Mononuclear cell (primary cell): Measurements from ENCODE around the gene NOL11. TPM values are rescaled to one million over a fixed set of nuclear protein-coding genes. Genes with fewer than 3 reads are reported as not detected.

Experiments used
- H3K27me3 ChIP-seq: 2 replicates; pipeline ENCODE4 v1.6.0; 2011; ENCODE audit warnings: low read length, control low read depth; ENCODE audit not compliant: insufficient read depth
- H3K4me1 ChIP-seq: 2 replicates; pipeline ENCODE4 v1.5.1; 2011; ENCODE audit warnings: mild to moderate bottlenecking, low read length, control low read depth; ENCODE audit not compliant: insufficient read depth
- H3K4me3 ChIP-seq: 2 replicates; pipeline ENCODE4 v1.5.1; 2011; ENCODE audit warnings: mild to moderate bottlenecking, low read length, moderate library complexity
- H3K9me3 ChIP-seq: 2 replicates; pipeline ENCODE4 v1.5.1; 2011; ENCODE audit warnings: low read depth, mild to moderate bottlenecking, control low read depth, low read length
- total RNA-seq: library from RNA; depleted of rRNA; stranded (reverse); fragments of >200 nt; gene quantifications from one replicate; pipeline ENCODE4 v1.2.3, GENCODE V29; 2012

NOL11 gene
- 76.5 TPM for total RNA-seq

DNA sequence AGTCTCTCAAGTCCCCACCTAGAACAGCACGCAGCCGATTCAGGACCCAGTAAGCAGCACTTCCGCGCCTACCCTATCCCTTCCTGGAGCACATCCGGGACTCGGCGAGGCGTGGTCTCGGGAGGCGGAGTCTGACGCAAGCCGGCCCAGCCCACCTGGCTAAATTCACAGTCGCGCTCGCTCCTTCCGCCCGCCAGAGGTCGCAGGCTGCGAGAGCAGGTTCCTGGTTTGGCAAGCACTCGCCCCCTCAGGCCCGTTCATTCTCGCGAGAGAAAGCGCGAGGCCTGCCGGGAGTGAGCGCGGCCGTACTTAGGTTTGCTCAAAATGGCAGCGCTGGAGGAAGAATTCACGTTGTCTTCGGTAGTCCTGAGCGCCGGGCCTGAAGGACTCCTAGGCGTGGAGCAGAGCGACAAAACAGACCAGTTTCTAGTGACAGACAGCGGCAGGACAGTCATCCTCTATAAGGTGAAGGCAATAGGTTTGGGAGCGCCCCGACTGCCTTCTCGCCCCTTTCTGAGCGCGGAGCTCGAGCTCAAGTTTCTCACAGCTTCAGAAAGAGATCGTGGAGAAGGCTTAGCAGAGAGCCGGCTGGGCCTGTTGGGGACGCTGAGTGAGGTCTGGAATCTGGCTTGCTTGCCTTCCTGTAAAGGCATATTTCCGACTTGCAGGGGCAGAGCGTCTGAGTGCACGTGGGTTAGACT lies at the start of gene NOL11:
TSS of gene NOL11 (plus strand) at position 313 of the 701 bp plus-strand sequence. CDS start at position 325, 12 bp downstream.
- H3K9me3 ChIP-seq = no peaks in the 10 kb centered on the region
- H3K4me3 ChIP-seq = peak within 1 kb of the TSS; percentile 92

DNA sequence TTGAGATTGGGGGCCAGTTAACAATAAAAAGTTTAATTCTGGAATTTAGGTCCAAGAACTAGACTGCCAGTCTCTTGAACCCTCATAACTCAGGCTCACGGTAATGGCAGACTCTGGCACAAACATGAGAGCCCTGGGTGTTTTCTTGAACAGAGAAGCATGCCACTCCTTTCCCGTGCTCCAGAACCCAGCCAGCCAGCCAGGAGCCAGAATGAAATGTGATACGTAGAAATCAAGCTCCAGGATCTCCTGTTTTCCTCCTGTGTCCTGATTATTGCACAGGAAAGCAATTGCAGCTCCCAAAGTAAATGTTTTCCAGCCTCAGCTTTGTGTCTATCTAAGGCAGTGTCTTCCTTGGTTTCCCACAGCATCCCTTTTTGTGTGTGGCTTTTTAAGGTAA lies 46.2 kb upstream of the NOL11 start:
- Histone ChIP-seq H3K9me3 (no peaks in the 10 kb centered on the region), H3K4me3 (no peak overlapping the region), H3K27me3 (no peaks in the 10 kb centered on the region), H3K4me1 (no peaks in the 10 kb centered on the region)

More for the DNA sequence above, at the start of gene NOL11:
- Histone ChIP-seq H3K27me3 (no peaks in the 10 kb centered on the region), H3K4me1 (peaks cover 21% of the 10 kb centered on the region)

DNA sequence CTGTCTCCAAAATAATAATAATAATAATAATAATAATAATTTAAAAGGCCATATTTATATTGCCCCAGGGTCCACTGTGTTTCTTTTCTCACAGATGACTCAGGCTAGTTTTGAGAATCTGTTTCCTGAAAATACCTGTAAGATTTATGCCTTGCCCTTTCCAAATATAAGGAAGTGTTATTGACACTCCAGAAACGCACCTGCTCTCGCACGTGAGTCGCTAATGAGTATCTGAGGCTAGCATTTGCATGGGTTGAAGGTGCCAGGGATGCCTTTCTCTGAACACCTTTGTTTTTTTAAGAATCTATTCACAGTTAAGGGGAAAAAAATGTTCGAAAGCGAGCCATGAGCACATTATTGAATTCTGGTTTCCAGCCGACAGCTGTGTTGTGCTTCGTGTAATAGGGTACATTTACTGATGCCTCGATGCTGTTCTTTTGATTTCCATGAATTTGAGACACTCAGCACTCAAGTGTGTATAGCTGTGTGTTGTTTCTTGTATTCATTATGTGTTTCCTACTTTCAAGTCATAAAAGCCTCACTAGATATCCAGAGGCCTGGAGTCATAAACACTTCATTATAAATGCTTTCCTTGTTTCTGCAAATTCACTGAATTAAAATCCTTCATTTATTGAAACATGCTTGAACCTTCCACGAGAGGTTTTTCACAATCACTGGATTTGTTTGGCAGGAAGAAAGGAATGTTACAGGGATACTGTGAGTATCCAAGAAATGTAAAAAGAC lies 45.0 kb upstream of the NOL11 start:
- H3K4me3 ChIP-seq = no peak overlapping the region
- H3K9me3 ChIP-seq = no peaks in the 10 kb centered on the region
- no peaks in the 10 kb centered on the region for H3K27me3 ChIP-seq
- H3K4me1 ChIP-seq = no peaks in the 10 kb centered on the region

DNA sequence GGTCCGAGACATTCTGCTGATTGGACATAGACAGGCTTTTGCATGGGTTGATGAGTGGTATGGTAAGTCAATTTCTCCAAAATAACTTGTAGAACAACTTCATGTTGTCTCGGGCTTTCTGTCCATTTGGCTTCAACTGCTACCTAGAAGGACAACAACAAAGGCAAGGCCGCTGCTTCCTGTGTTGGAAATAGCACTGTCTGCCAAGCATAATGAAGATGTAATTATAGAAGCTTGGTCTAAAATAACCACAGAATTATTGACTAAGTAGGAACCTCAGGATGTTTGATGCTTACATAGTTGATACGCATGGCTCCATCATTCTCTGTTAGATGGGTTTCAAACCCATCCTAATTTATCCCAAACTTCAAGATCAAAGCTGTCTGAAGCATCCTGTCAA lies 42.3 kb upstream of the NOL11 start:
- Histone ChIP-seq H3K4me3 (no peak overlapping the region), H3K4me1 (no peaks in the 10 kb centered on the region), H3K9me3 (no peaks in the 10 kb centered on the region), H3K27me3 (no peaks in the 10 kb centered on the region)

DNA sequence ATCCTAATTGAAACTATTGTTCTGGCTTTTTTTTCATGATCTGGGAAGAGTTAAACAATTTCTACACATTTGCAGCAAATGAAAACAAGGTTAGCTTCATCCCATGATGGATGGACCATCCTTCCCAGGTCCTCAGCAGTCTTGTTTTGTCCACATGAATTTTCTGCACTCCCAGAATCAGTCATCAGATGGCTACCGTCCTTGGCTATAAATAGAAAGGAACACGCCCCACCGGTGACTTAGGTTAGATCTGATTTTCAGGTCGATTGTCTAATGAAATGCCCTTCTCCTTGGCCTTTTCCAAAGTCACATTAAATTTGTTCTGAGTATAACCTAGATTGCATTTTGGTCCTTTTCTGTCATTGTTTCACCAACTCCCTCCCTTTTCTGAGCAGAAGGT lies 41.4 kb upstream of the NOL11 start:
- H3K4me1 ChIP-seq = no peaks in the 10 kb centered on the region
- H3K27me3 ChIP-seq = no peaks in the 10 kb centered on the region
- no peak overlapping the region for H3K4me3 ChIP-seq
- H3K9me3 ChIP-seq = no peaks in the 10 kb centered on the region

- Histone ChIP-seq H3K4me3 (no peak overlapping the region), H3K9me3 (no peaks in the 10 kb centered on the region), H3K4me1 (no peaks in the 10 kb centered on the region), H3K27me3 (no peaks in the 10 kb centered on the region)
These were observed 39.3 kb upstream of the NOL11 start for GRCh38 chr17:67678414-67678813.

GRCh38 chr17:67679225-67679624 lies 38.5 kb upstream of the NOL11 start:
- Histone ChIP-seq H3K4me3 (no peak overlapping the region), H3K27me3 (no peaks in the 10 kb centered on the region), H3K9me3 (no peaks in the 10 kb centered on the region), H3K4me1 (no peaks in the 10 kb centered on the region)

DNA sequence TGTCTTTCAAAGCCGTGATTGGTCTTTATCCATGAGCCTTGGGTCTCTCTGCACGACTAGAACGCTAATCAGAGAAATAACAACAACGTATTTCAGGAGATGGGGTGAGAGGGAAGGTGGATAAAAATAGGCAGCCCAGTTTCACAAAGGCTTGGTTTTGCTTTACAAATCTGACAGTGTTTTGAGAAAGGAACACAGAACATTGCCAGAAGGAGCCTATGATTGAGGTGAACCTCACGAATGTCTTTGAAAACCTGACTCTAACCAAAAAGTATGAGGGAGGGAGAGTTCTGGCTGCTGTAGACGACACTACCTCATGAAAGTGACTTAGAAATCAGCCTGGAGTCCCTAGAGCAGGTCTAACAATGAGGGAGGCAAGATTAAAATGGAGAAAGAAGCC lies 38.0 kb upstream of the NOL11 start:
- Histone ChIP-seq H3K9me3 (no peaks in the 10 kb centered on the region), H3K4me1 (no peaks in the 10 kb centered on the region), H3K4me3 (no peak overlapping the region), H3K27me3 (no peaks in the 10 kb centered on the region)

DNA sequence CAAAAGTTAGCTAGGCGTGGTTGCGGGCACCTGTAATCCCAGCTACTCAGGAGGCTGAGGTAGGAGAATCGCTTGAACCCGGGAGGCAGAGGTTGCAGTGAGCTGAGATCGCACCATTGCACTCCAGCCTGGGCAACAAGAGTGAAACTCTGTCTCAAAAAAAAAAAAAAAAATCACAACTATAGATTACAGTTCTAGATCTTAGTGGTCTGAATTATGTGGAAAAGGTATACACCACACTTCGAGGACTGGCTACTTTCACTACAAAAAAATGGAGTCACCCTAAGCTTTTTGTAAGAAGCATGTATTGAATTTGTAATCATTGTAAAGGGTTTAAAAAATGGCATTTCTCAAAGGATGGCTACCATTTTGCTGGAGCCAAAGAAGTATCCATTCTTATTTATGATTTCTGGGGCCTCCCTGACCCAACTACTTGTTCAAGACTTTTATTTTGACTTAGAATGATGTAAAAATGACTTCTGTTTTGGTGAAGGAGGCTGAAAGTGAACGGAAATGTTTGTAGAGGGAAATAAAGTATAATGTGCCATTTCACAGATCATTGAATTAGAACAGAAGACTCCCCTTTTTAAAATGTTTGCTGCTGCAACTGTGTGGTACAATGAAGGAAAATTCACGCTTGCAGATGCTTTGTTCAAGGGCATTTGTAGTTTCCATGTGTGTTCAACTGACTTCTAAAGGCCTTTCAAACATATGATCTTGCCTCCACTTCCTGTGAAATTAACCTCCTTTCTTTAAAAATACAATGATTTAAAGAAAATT lies 37.1 kb upstream of the NOL11 start:
- H3K27me3 ChIP-seq = no peaks in the 10 kb centered on the region
- H3K4me1 ChIP-seq = no peaks in the 10 kb centered on the region
- no peaks in the 10 kb centered on the region for H3K9me3 ChIP-seq
- no peak overlapping the region for H3K4me3 ChIP-seq

DNA sequence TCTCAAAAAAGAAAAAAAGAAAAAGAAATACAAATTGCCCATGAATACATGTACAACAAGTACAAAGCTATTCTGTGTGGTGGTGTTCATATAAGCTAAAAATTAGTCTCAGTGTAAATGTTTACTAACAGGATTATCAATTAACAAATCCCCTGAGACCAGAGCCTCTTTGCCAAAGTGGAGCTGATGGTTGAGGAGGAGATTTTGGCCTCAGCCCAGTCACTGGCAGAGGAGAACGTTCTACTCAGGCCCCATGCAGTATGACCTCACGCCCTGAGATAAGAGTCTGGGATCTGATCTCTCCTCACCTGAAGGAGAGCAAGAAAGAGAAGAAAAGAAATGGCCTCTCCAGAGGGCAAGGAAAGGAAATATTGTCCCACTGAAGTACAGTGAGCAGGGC lies 35.5 kb upstream of the NOL11 start:
- Histone ChIP-seq H3K27me3 (no peaks in the 10 kb centered on the region), H3K9me3 (no peaks in the 10 kb centered on the region)

DNA sequence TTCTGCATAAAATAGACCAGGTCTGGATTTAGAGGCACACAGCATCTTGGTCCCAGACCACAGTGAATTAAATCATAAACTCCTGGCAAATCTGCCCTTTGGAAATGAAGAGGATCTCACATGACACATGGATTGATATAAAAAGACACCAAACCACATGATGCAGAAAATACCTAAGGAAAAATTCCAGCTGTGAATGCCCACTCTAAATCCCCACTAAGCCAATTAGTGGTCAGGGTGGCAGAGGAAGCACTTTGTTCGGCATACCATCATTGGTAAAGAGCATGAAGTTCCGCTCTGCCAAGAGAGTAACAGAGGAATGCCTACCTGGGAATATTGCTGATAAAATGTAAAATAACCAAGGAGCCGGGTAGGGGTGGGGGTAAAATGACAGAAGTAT lies 32.4 kb upstream of the NOL11 start:
- no peaks in the 10 kb centered on the region for H3K9me3 ChIP-seq
- no peak overlapping the region for H3K4me3 ChIP-seq
- no peaks in the 10 kb centered on the region for H3K27me3 ChIP-seq
- H3K4me1 ChIP-seq = no peaks in the 10 kb centered on the region

More for the DNA sequence above, 35.5 kb upstream of the NOL11 start:
- H3K4me3 ChIP-seq = no peak overlapping the region
- H3K4me1 ChIP-seq = no peaks in the 10 kb centered on the region

DNA sequence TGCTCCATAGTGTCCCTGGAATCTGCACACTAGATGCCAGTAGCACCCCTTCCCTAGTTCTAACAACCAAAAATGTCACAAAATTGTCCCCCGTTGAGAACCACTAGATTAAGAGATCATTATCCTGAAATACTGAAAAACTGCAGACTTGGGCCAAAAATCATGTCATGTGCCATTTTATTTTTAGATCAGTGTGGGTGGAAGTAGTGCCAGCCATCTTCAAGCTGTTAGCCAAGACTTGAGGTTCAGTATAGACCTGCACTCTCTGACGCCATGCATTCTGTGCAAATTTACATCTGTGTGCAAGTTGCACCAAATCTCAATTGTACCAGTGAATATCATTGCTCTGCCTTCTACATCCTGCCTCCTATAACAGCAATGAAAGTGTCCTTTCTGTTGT lies 31.5 kb upstream of the NOL11 start:
- no peak overlapping the region for H3K4me3 ChIP-seq
- no peaks in the 10 kb centered on the region for H3K27me3 ChIP-seq
- no peaks in the 10 kb centered on the region for H3K4me1 ChIP-seq
- H3K9me3 ChIP-seq = no peaks in the 10 kb centered on the region

DNA sequence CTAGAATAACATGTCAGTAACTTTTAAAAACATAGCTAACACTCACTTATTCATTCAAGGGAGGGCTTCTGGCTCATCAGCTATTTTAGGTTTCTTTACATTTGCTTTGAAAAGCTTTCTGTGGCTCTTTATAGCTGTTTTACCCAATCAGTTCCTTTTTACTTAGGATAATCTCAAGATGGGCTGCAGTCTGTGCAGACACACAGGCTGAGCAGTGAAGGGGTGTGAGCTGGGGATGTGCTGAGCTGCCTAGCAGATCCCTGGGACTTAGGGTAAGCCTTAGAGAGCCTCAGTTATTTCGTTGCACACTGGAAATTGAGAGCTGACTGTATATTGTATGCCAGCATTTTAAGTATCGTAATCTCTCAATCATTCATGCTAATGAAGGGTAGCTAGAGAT lies 30.2 kb upstream of the NOL11 start:
- no peaks in the 10 kb centered on the region for H3K27me3 ChIP-seq
- H3K4me3 ChIP-seq = no peak overlapping the region
- no peaks in the 10 kb centered on the region for H3K9me3 ChIP-seq

GRCh38 chr17:67689534-67690177 lies 28.1 kb upstream of the NOL11 start:
- H3K4me3 ChIP-seq = no peak overlapping the region
- no peaks in the 10 kb centered on the region for H3K4me1 ChIP-seq
- no peaks in the 10 kb centered on the region for H3K27me3 ChIP-seq
- no peaks in the 10 kb centered on the region for H3K9me3 ChIP-seq

More for the DNA sequence above, 30.2 kb upstream of the NOL11 start:
- H3K4me1 ChIP-seq = no peaks in the 10 kb centered on the region

DNA sequence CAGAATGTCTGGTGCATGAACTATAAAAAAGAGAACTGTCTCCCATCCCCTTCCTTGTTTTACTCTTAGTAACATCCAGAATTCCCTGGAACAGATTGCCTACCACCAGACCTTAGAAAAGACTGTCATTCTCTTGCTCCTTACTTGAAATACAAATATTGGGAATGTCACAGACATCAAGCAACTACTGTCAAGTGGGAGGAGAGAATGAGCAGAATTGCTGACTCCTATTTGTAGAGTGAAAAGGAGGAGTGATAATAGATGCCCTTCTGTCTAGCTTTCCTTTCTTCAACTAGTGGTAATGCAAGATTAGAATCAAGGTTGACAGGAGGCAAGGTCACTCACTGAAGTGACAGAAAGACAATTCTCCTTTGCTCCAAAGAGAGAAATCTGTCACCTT lies 23.9 kb upstream of the NOL11 start:
- Histone ChIP-seq H3K27me3 (no peaks in the 10 kb centered on the region), H3K4me1 (no peaks in the 10 kb centered on the region), H3K4me3 (no peak overlapping the region), H3K9me3 (no peaks in the 10 kb centered on the region)
